Karpas-422 (cell line): ENCODE measurements around the gene PHYKPL. TPM values are rescaled to one million over a fixed set of nuclear protein-coding genes. Genes with fewer than 3 reads are reported as not detected.
"Not testable (repeated sequence)": the region's sequence is repeated elsewhere in the genome, so short reads cannot be mapped to it uniquely, and the experiment has no call there.

Experiments used
- DNase-seq: peaks from one replicate; pipeline ENCODE4 v3.0.0-alpha.2; 2015
- H2AFZ ChIP-seq: fragments of 200-600 bp; sonication (generic); 2 replicates; pipeline ENCODE4 v1.6.1; 2014; ENCODE audit warnings: antibody characterized with exemption, low read length, mixed read lengths
- H3K27ac ChIP-seq: fragments of 200-600 bp; sonication (generic); 2 replicates; pipeline ENCODE4 v1.5.1; 2014; ENCODE audit warnings: mild to moderate bottlenecking, low read length, moderate library complexity
- H3K27me3 ChIP-seq: fragments of 200-600 bp; sonication (generic); 2 replicates; pipeline ENCODE4 v1.6.1; 2014; ENCODE audit warnings: low read length, mixed read lengths
- H3K36me3 ChIP-seq: fragments of 200-600 bp; sonication (generic); 2 replicates; pipeline ENCODE4 v1.6.1; 2014; ENCODE audit warnings: low read length, mixed read lengths; ENCODE audit not compliant: insufficient read depth
- H3K4me1 ChIP-seq: fragments of 200-600 bp; sonication (generic); 2 replicates; pipeline ENCODE4 v1.6.1; 2014; ENCODE audit warnings: mild to moderate bottlenecking, low read length, mixed read lengths
- H3K4me2 ChIP-seq: fragments of 200-600 bp; sonication (generic); 2 replicates; pipeline ENCODE4 v1.6.1; 2014; ENCODE audit warnings: low read length, low read depth, mild to moderate bottlenecking; ENCODE audit not compliant: poor library complexity, severe bottlenecking
- H3K4me3 ChIP-seq: fragments of 200-600 bp; sonication (generic); 2 replicates; pipeline ENCODE4 v1.5.1; 2014; ENCODE audit warnings: mild to moderate bottlenecking, antibody characterized with exemption, low read length, mixed read lengths
- H3K79me2 ChIP-seq: fragments of 200-600 bp; sonication (generic); 2 replicates; pipeline ENCODE4 v1.6.1; 2014; ENCODE audit warnings: mild to moderate bottlenecking, low read length, mixed read lengths
- H3K9ac ChIP-seq: fragments of 200-600 bp; sonication (generic); 2 replicates; pipeline ENCODE4 v1.6.0; 2014; ENCODE audit warnings: low read length
- H3K9me2 ChIP-seq: fragments of 200-600 bp; sonication (generic), shearing (Covaris generic); replicated peaks from 2 replicates; pipeline ENCODE4 v1.6.0; 2014; ENCODE audit warnings: mild to moderate bottlenecking, low read length, moderate library complexity; ENCODE audit not compliant: insufficient read depth
- H3K9me3 ChIP-seq: fragments of 300-700, 200-600 bp; sonication (generic); 2 replicates; pipeline ENCODE4 v1.6.1; 2014; ENCODE audit warnings: low read length, mixed read lengths
- H4K20me1 ChIP-seq: fragments of 200-600 bp; sonication (generic); 2 replicates; pipeline ENCODE4 v1.6.1; 2014; ENCODE audit warnings: mild to moderate bottlenecking, antibody characterized with exemption, low read length, low read depth; ENCODE audit not compliant: insufficient read depth
- total RNA-seq: library from RNA; depleted of rRNA; stranded (reverse); fragments of >200 nt; shearing (Covaris generic); gene quantifications from 2 replicates; pipeline ENCODE4 v1.2.3, GENCODE V29; 2014; ENCODE audit warnings: low replicate concordance

PHYKPL gene
- total RNA-seq, 1 experiment from 2014 or later = 116 TPM

DNA sequence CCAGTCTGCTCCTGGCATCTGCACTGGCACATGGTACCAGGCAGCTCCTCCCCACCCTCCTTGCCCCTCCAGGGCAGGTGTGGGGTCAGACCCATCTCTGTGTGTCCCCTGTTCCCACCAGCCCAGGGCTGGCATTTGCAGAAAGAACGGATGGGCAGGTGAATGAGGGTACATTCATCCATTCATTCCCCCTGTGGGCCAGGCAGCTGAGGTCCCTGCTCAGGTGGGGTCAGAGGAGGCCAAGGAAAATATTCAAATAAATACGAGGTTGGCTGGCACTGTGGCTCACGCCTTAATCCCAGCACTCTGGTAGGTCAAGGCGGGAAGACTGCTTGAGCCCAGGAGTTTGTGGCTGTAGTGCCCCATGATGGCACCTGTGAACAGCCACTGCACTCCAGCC, 25.0 kb upstream of the PHYKPL start:
- H4K20me1 ChIP-seq = no peaks in the 10 kb centered on the region
- H3K9me2 ChIP-seq = no peaks in the 10 kb centered on the region
- no peaks in the 10 kb centered on the region for H3K27me3 ChIP-seq

GRCh38 chr5:178256746-178257145, 24.1 kb upstream of the PHYKPL start:
- H3K4me2 ChIP-seq = peak overlapping the region; percentile 64
- H3K27me3 ChIP-seq = no peaks in the 10 kb centered on the region
- no peaks in the 10 kb centered on the region for H3K79me2 ChIP-seq
- H3K4me3 ChIP-seq = peak overlapping the region; percentile 59
- H3K36me3 ChIP-seq = no peaks in the 10 kb centered on the region
- H3K9me2 ChIP-seq = no peaks in the 10 kb centered on the region
- H2AFZ ChIP-seq = no peak overlapping the region
- H3K9ac ChIP-seq = peak overlapping the region; percentile 81
- no peaks in the 10 kb centered on the region for H4K20me1 ChIP-seq
- H3K9me3 ChIP-seq = no peaks in the 10 kb centered on the region
- peak overlapping the region; percentile 100 for H3K27ac ChIP-seq
- H3K4me1 ChIP-seq = peaks cover 66% of the 10 kb centered on the region
- DNase-seq = peak; percentile 87

More for the DNA sequence above, 25.0 kb upstream of the PHYKPL start:
- H3K9me3 ChIP-seq = no peaks in the 10 kb centered on the region
- peaks cover 58% of the 10 kb centered on the region for H3K4me1 ChIP-seq
- peak overlapping the region; percentile 59 for H3K4me3 ChIP-seq
- peak; percentile 56 for DNase-seq
- H2AFZ ChIP-seq = no peak overlapping the region
- H3K4me2 ChIP-seq = peak overlapping the region; percentile 64
- H3K36me3 ChIP-seq = no peaks in the 10 kb centered on the region
- H3K9ac ChIP-seq = peak overlapping the region; percentile 81
- no peaks in the 10 kb centered on the region for H3K79me2 ChIP-seq
- H3K27ac ChIP-seq = peak overlapping the region; percentile 100

- H3K9ac ChIP-seq, H4K20me1 ChIP-seq, H3K27me3 ChIP-seq, DNase-seq, H3K9me3 ChIP-seq, H3K4me3 ChIP-seq, H3K36me3 ChIP-seq, H2AFZ ChIP-seq, H3K79me2 ChIP-seq, H3K9me2 ChIP-seq, H3K4me2 ChIP-seq: not testable (repeated sequence)
- peak overlapping the region; percentile 100 for H3K27ac ChIP-seq
- peaks cover 95% of the 10 kb centered on the region for H3K4me1 ChIP-seq
Measured at GRCh38 chr5:178253632-178254031, 21.0 kb upstream of the PHYKPL start.

- H3K27me3 ChIP-seq = no peaks in the 10 kb centered on the region
- H3K27ac ChIP-seq = peak overlapping the region; percentile 100
- H3K4me2 ChIP-seq = peak overlapping the region; percentile 18
- H4K20me1 ChIP-seq = no peaks in the 10 kb centered on the region
- H3K36me3 ChIP-seq = no peaks in the 10 kb centered on the region
- peak overlapping the region; percentile 25; the same call in 1 of the 2 replicates for H3K4me3 ChIP-seq
- DNase-seq = peak; percentile 74
- peak overlapping the region; percentile 68 for H3K9ac ChIP-seq
- H3K9me3 ChIP-seq = no peaks in the 10 kb centered on the region
- H2AFZ ChIP-seq = no peak overlapping the region
- no peaks in the 10 kb centered on the region for H3K9me2 ChIP-seq
- H3K4me1 ChIP-seq = peaks cover 95% of the 10 kb centered on the region
- no peaks in the 10 kb centered on the region for H3K79me2 ChIP-seq
Measured at GRCh38 chr5:178252258-178252657, 19.7 kb upstream of the PHYKPL start.

- peak; percentile 78 for DNase-seq
- Histone ChIP-seq H3K79me2 (no peaks in the 10 kb centered on the region), H2AFZ (no peak overlapping the region), H3K4me3 (peak overlapping the region; percentile 57; the same call in 1 of the 2 replicates), H3K27ac (peak overlapping the region; percentile 100), H4K20me1 (no peaks in the 10 kb centered on the region), H3K4me1 (peaks cover 95% of the 10 kb centered on the region), H3K27me3 (no peaks in the 10 kb centered on the region), H3K36me3 (no peaks in the 10 kb centered on the region), H3K9me2 (no peaks in the 10 kb centered on the region), H3K9me3 (no peaks in the 10 kb centered on the region), H3K9ac (peak overlapping the region; percentile 79), H3K4me2 (peak overlapping the region; percentile 68)
Measured at GRCh38 chr5:178250263-178250662, 17.7 kb upstream of the PHYKPL start.

- H4K20me1 ChIP-seq = no peaks in the 10 kb centered on the region
- no peaks in the 10 kb centered on the region for H3K9me3 ChIP-seq
- H3K4me2 ChIP-seq = peak overlapping the region; percentile 68
Measured at GRCh38 chr5:178249191-178249989, 16.8 kb upstream of the PHYKPL start.

GRCh38 chr5:178248750-178249149, 16.1 kb upstream of the PHYKPL start:
- DNase-seq = peak; percentile 66
- Histone ChIP-seq H2AFZ (no peak overlapping the region), H3K9ac (peak overlapping the region; percentile 79), H3K4me2 (peak overlapping the region; percentile 68), H3K27me3 (no peaks in the 10 kb centered on the region), H3K9me2 (no peaks in the 10 kb centered on the region), H3K79me2 (no peaks in the 10 kb centered on the region), H3K9me3 (no peaks in the 10 kb centered on the region), H3K4me3 (peak overlapping the region; percentile 57; the same call in 1 of the 2 replicates), H3K36me3 (no peaks in the 10 kb centered on the region), H4K20me1 (no peaks in the 10 kb centered on the region), H3K27ac (peak overlapping the region; percentile 100), H3K4me1 (peaks cover 93% of the 10 kb centered on the region)

More at GRCh38 chr5:178249191-178249989, 16.8 kb upstream of the PHYKPL start:
- Histone ChIP-seq H3K79me2 (no peaks in the 10 kb centered on the region), H3K9me2 (no peaks in the 10 kb centered on the region), H3K27ac (peak overlapping the region; percentile 100), H3K36me3 (no peaks in the 10 kb centered on the region), H3K9ac (peak overlapping the region; percentile 79), H2AFZ (no peak overlapping the region), H3K4me3 (peak overlapping the region; percentile 57; the same call in 1 of the 2 replicates), H3K27me3 (no peaks in the 10 kb centered on the region), H3K4me1 (peaks cover 95% of the 10 kb centered on the region)
- DNase-seq = peak; percentile 90
